ENCODE results near the gene RIPOR3.

Gene RIPOR3

GRCh38 chr20:50731055-50731929 is 40.0 kb upstream of the RIPOR3 start, which contains the start of gene PARD6B:
Gene PARD6B (plus strand): TSS chr20:50731580. CDS start chr20:50731787, 207 bp downstream.
- Histone ChIP-seq H3K79me2 (ENCODE audit: insufficient read depth, low read length) (peaks cover 9% of the 10 kb centered on the region; the same call in 1 of the 2 replicates), H3K9me3 (ENCODE audit: low read length) (no peaks in the 10 kb centered on the region), H3K4me2 (ENCODE audit: low read length) (peak within 1 kb of the TSS; percentile 88), H3K27ac (ENCODE audit: low read depth, low read length, poor library complexity, severe bottlenecking) (no peak within 1 kb of the TSS), H3K4me1 (ENCODE audit: insufficient read depth, low read length, severe bottlenecking) (peaks cover 17% of the 10 kb centered on the region), H3K27me3 (ENCODE audit: insufficient read depth, low read length) (no peaks in the 10 kb centered on the region), H3F3A (ENCODE audit: insufficient read depth, low read length) (no peaks in the 10 kb centered on the region), H3K4me3 (ENCODE audit: low read depth, low read length, poor library complexity, severe bottlenecking) (peak within 1 kb of the TSS; percentile 89), H3K36me3 (ENCODE audit: insufficient read depth, low read length) (no peaks in the 10 kb centered on the region), H3K9me2 (ENCODE audit: low read depth, low read length) (no peaks in the 10 kb centered on the region), H2AFZ (ENCODE audit: low read length) (0 out of 2 replicates have a peak within 1 kb of the TSS, but pooled peaks have one; percentile 12), H4K20me1 (ENCODE audit: insufficient read depth, low read length) (no peaks in the 10 kb centered on the region), H3K9ac (ENCODE audit: low read length) (peak within 1 kb of the TSS; percentile 86)
- TF ChIP-seq EZH2 (IDR thresholded peaks at IDR 0.05; ENCODE audit: borderline replicate concordance, low read length), result no peak
- TF ChIP-seq CTCF (IDR thresholded peaks at IDR 0.05; ENCODE audit: low read length), result no peak

- H3K4me2 ChIP-seq (ENCODE audit: low read length), result peak overlapping the region; percentile 88
- no peaks in the 10 kb centered on the region for H3K9me3 ChIP-seq (ENCODE audit: low read length)
- peaks cover 9% of the 10 kb centered on the region; the same call in 1 of the 2 replicates for H3K79me2 ChIP-seq (ENCODE audit: insufficient read depth, low read length)
- no peaks in the 10 kb centered on the region for H4K20me1 ChIP-seq (ENCODE audit: insufficient read depth, low read length)
- H2AFZ ChIP-seq (ENCODE audit: low read length), result 0 out of 2 replicates have a peak overlapping the region, but pooled peaks have one; percentile 12
- no peaks in the 10 kb centered on the region for H3K36me3 ChIP-seq (ENCODE audit: insufficient read depth, low read length)
- H3K27ac ChIP-seq (ENCODE audit: low read depth, low read length, poor library complexity, severe bottlenecking), result no peak overlapping the region
- peaks cover 17% of the 10 kb centered on the region for H3K4me1 ChIP-seq (ENCODE audit: insufficient read depth, low read length, severe bottlenecking)
- peak overlapping the region; percentile 79 for H3K9ac ChIP-seq (ENCODE audit: low read length)
- no peaks in the 10 kb centered on the region for H3K9me2 ChIP-seq (ENCODE audit: low read depth, low read length)
- peak overlapping the region; percentile 64 for H3K4me3 ChIP-seq (ENCODE audit: low read depth, low read length, poor library complexity, severe bottlenecking)
- H3F3A ChIP-seq (ENCODE audit: insufficient read depth, low read length), result no peaks in the 10 kb centered on the region
- H3K27me3 ChIP-seq (ENCODE audit: insufficient read depth, low read length), result no peaks in the 10 kb centered on the region
- TF ChIP-seq CTCF (IDR thresholded peaks at IDR 0.05; ENCODE audit: low read length) (no peak), EZH2 (IDR thresholded peaks at IDR 0.05; ENCODE audit: borderline replicate concordance, low read length) (no peak)
Observed at GRCh38 chr20:50730765-50731054, 39.4 kb upstream of the RIPOR3 start.

- 0 out of 2 replicates have a peak overlapping the region, but pooled peaks have one; percentile 12 for H2AFZ ChIP-seq (ENCODE audit: low read length)
- H4K20me1 ChIP-seq (ENCODE audit: insufficient read depth, low read length), result no peaks in the 10 kb centered on the region
- H3K9ac ChIP-seq (ENCODE audit: low read length), result peak overlapping the region; percentile 79
- H3K79me2 ChIP-seq (ENCODE audit: insufficient read depth, low read length), result peaks cover 9% of the 10 kb centered on the region; the same call in 1 of the 2 replicates
- peak overlapping the region; percentile 64 for H3K4me3 ChIP-seq (ENCODE audit: low read depth, low read length, poor library complexity, severe bottlenecking)
- no peaks in the 10 kb centered on the region for H3K36me3 ChIP-seq (ENCODE audit: insufficient read depth, low read length)
- no peak overlapping the region for H3K27ac ChIP-seq (ENCODE audit: low read depth, low read length, poor library complexity, severe bottlenecking)
- peak overlapping the region; percentile 88 for H3K4me2 ChIP-seq (ENCODE audit: low read length)
- peaks cover 17% of the 10 kb centered on the region for H3K4me1 ChIP-seq (ENCODE audit: insufficient read depth, low read length, severe bottlenecking)
- no peaks in the 10 kb centered on the region for H3K9me2 ChIP-seq (ENCODE audit: low read depth, low read length)
- H3F3A ChIP-seq (ENCODE audit: insufficient read depth, low read length), result no peaks in the 10 kb centered on the region
- no peaks in the 10 kb centered on the region for H3K27me3 ChIP-seq (ENCODE audit: insufficient read depth, low read length)
- TF ChIP-seq EZH2 (IDR thresholded peaks at IDR 0.05; ENCODE audit: borderline replicate concordance, low read length) (no peak), CTCF (IDR thresholded peaks at IDR 0.05; ENCODE audit: low read length) (no peak)
- no peaks in the 10 kb centered on the region for H3K9me3 ChIP-seq (ENCODE audit: low read length)
Observed at GRCh38 chr20:50729901-50730764, 38.8 kb upstream of the RIPOR3 start.
